GM12878 (cell line): ENCODE results near the gene CCDC127.

Experiments
- BMI1 ChIP-seq: fragments of 450-650 bp; IDR thresholded peaks from 2 replicates; pipeline ENCODE4 v1.6.1; 2016; ENCODE audit warnings: mild to moderate bottlenecking, moderate library complexity, borderline replicate concordance
- CEBPB ChIP-seq, 2 experiments: fragments of 150-350 bp in 1 of 2; IDR thresholded peaks; 2 replicates each; pipeline ENCODE4 v1.6.1; 2012 to 2014; ENCODE audit warnings: low read depth in 2 of 2, low read length in 2 of 2, borderline replicate concordance in 1 of 2, inconsistent platforms in 1 of 2
- EP300 ChIP-seq, 2 experiments: fragments of 150-350 bp in 1 of 2; IDR thresholded peaks; 2 replicates each; pipeline ENCODE4 v1.6.1; 2011 to 2012; ENCODE audit warnings: low read depth in 2 of 2, low read length in 2 of 2, borderline replicate concordance in 1 of 2, improper control_type of control experiment in 1 of 2, inconsistent platforms in 1 of 2; ENCODE audit not compliant: control insufficient read depth in 1 of 2
- ESRRA ChIP-seq: IDR thresholded peaks from 2 replicates; pipeline ENCODE4 v1.6.1; 2012; ENCODE audit warnings: mild to moderate bottlenecking, low read length, improper control_type of control experiment
- KDM1A ChIP-seq: fragments of 200-600 bp; sonication (generic); IDR thresholded peaks from 2 replicates; pipeline ENCODE4 v1.6.1; 2016; ENCODE audit warnings: borderline replicate concordance
- MTA3 ChIP-seq: IDR thresholded peaks from 2 replicates; pipeline ENCODE4 v1.6.1; 2012; ENCODE audit warnings: low read length, inconsistent platforms, borderline replicate concordance
- MYB ChIP-seq: fragments of 150-350 bp; IDR thresholded peaks from 2 replicates; pipeline ENCODE4 v1.6.1; 2014; ENCODE audit warnings: mild to moderate bottlenecking, low read depth, low read length, borderline replicate concordance
- NRF1 ChIP-seq: conservative IDR thresholded peaks from 2 replicates; pipeline ENCODE4 v1.6.1; 2011; ENCODE audit warnings: mild to moderate bottlenecking, low read depth, low read length, improper control_type of control experiment
- POLR2A ChIP-seq: IDR thresholded peaks from 2 replicates; pipeline ENCODE4 v1.6.1; 2011; ENCODE audit warnings: low read depth, mild to moderate bottlenecking, low read length
- POLR2AphosphoS5 ChIP-seq: IDR thresholded peaks from 2 replicates; pipeline ENCODE4 v1.6.1; 2011; ENCODE audit warnings: mild to moderate bottlenecking, low read length, inconsistent platforms
- SMARCA5 ChIP-seq: fragments of 450-650 bp; IDR thresholded peaks from 2 replicates; pipeline ENCODE4 v1.6.1; 2017; ENCODE audit warnings: mild to moderate bottlenecking
- SRF ChIP-seq, 2 experiments: IDR thresholded peaks; 2 replicates each; pipeline ENCODE4 v1.6.1; 2011; ENCODE audit warnings: low read depth in 2 of 2, low read length in 2 of 2, mild to moderate bottlenecking in 1 of 2, moderate library complexity in 1 of 2
- TBL1XR1 ChIP-seq: IDR thresholded peaks from 2 replicates; pipeline ENCODE4 v1.6.1; 2012; ENCODE audit warnings: low read depth, low read length, improper control_type of control experiment
- TF ChIP-seq, protein P1 (sequence below): IDR thresholded peaks from 2 replicates; pipeline ENCODE4 v1.6.1; 2011; ENCODE audit warnings: low read depth, low read length, improper control_type of control experiment, borderline replicate concordance

GRCh38 chr5:199197-199949 is 18.6 kb downstream of the CCDC127 start:
- TF ChIP-seq SRF (IDR thresholded peaks at IDR 0.05; ENCODE audit: low read depth in 2 of 2, low read length in 2 of 2) (no peak), POLR2AphosphoS5 (no peak), MTA3 (no peak), NRF1 (no peak), MYB (no peak), EP300 (IDR thresholded peaks at IDR 0.05; ENCODE audit: borderline replicate concordance in 1 of 2, control insufficient read depth in 1 of 2, low read depth in 2 of 2, low read length in 2 of 2) (no peak), CEBPB (IDR thresholded peaks at IDR 0.05; ENCODE audit: borderline replicate concordance in 1 of 2, low read depth in 2 of 2, low read length in 2 of 2) (no peak), SMARCA5 (no peak), TBL1XR1 (no peak), ESRRA (no peak), KDM1A (no peak), POLR2A (no peak), BMI1 (no peak)
- TF ChIP-seq, protein P1, sequence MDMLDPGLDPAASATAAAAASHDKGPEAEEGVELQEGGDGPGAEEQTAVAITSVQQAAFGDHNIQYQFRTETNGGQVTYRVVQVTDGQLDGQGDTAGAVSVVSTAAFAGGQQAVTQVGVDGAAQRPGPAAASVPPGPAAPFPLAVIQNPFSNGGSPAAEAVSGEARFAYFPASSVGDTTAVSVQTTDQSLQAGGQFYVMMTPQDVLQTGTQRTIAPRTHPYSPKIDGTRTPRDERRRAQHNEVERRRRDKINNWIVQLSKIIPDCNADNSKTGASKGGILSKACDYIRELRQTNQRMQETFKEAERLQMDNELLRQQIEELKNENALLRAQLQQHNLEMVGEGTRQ: no peak
